ENCODE results near the gene TPST1. TPM values are rescaled to one million over a fixed set of nuclear protein-coding genes. Genes with fewer than 3 reads are reported as not detected.

Gene TPST1
- total RNA-seq, 1 experiment from 2014 or later, result 15.9 TPM

DNA sequence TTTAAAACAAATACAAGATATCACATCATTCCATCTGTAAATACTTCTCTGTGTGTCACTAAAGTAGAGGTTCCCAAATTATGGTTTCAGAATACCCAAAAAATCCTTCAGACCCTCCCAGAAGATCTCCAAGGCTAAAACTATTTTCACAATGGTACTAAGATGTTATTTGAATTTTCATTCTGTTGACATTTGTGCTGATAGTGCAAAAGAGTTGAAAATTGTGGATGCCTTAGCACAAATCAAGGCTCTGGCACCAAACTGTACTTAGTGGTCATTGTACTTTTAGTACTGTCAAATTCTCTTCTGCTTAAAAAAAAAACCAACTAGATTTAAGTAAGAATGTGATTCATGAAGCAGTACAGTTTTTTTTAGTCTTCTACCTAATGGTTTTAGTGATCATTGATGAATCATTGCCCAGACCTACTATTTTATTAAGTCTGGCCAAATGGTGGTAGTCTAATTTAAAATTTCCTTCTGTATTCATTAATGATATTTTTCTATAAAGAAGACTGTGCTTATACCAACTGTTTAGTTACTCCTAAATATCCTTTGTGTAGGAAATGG lies 50.5 kb downstream of the TPST1 start:
- Histone ChIP-seq H3K4ac (ENCODE audit: low read depth, low read length) (no peak overlapping the region), H2AK5ac (ENCODE audit: insufficient read length, low read length) (no peak overlapping the region), H3K23ac (ENCODE audit: insufficient read length, low read depth, low read length) (no peak overlapping the region), H2BK20ac (ENCODE audit: low read depth, low read length, poor library complexity, severe bottlenecking) (no peak overlapping the region), H2BK5ac (ENCODE audit: insufficient read length, low read length) (no peak overlapping the region), H4K91ac (ENCODE audit: insufficient read length, low read depth, low read length) (no peak overlapping the region), H3K27me3 (ENCODE audit: insufficient read depth, low read length) (no peaks in the 10 kb centered on the region), H2BK12ac (ENCODE audit: insufficient read length, low read depth, low read length) (no peak overlapping the region), H2AFZ (ENCODE audit: low read length) (no peak overlapping the region), H3K14ac (ENCODE audit: insufficient read depth, low read length) (no peak overlapping the region), H2BK120ac (ENCODE audit: low read depth, low read length, poor library complexity, severe bottlenecking) (no peak overlapping the region), H3K56ac (ENCODE audit: insufficient read length, low read depth, low read length) (no peak overlapping the region), H3T11ph (ENCODE audit: low read length) (no peak overlapping the region), H2BK15ac (ENCODE audit: low read depth, low read length) (no peak overlapping the region), H3K9ac (ENCODE audit: extremely low read depth, insufficient read length, low read length) (no peak overlapping the region), H4K20me1 (ENCODE audit: control insufficient read depth, insufficient read depth, insufficient read length) (no peaks in the 10 kb centered on the region), H3K79me1 (ENCODE audit: insufficient read depth, low read depth, low read length, poor library complexity, severe bottlenecking) (no peaks in the 10 kb centered on the region), H3K23me2 (ENCODE audit: insufficient read length, low read depth, low read length, poor library complexity, severe bottlenecking) (no peaks in the 10 kb centered on the region), H3K9me3 (ENCODE audit: control insufficient read depth, low read depth, low read length) (no peaks in the 10 kb centered on the region), H3K79me2 (ENCODE audit: insufficient read depth, low read length) (no peaks in the 10 kb centered on the region), H4K8ac (replicated peaks; ENCODE audit: insufficient read length, low read depth, low read length) (no peak overlapping the region), H3K4me1 (ENCODE audit: insufficient read depth, low read length) (0 out of 2 replicates have a peak, but pooled peaks cover 3% of the 10 kb centered on the region), H3K18ac (ENCODE audit: insufficient read length, low read depth, low read length) (no peak overlapping the region), H4K5ac (ENCODE audit: insufficient read length, low read depth, low read length) (no peak overlapping the region), H3K4me2 (ENCODE audit: insufficient read depth, insufficient read length, low read length) (no peak overlapping the region), H3K27ac (ENCODE audit: insufficient read length, low read depth, low read length) (no peak overlapping the region)
- no peak for DNase-seq
- Mint-ChIP-seq H3K9me3 (no peaks in the 10 kb centered on the region), H3K27me3 (ENCODE audit: low read depth) (no peaks in the 10 kb centered on the region), H3K4me3 (no peak overlapping the region), H3K27ac (no peak overlapping the region), H3K4me1 (peaks cover 14 to 15% of the 10 kb centered on the region in 2 experiments), H3K36me3 (ENCODE audit: insufficient read depth in 1 of 3, low read depth in 3 of 3) (no peaks in the 10 kb centered on the region)
- no peak for TF ChIP-seq CTCF (conservative IDR thresholded peaks at IDR 0.05)
